Measurements from ENCODE around the gene PPP1R3D. TPM values are rescaled to one million over a fixed set of nuclear protein-coding genes. Genes with fewer than 3 reads are reported as not detected.

PPP1R3D gene
- polyA plus RNA-seq, 1 donor, result 8.2 TPM

DNA sequence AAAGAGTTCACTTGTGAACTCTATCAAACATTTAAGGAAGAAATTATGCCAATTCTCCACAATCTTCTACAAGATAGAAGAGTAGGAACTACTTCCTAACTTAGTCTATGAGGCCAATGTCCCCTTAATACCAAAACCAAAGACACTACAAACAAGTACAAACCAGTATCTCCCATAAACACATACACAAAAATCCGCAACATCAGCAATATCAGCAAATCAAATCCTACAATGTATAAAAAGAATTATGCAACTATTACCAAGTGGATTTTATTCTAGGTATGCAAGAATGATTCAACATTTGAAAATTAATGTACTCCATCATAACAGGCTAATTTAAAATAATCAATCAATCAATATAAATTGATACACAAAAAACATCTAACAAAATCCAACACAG, 52.1 kb downstream of the PPP1R3D start:
- Histone ChIP-seq H3K27me3 (ENCODE audit: control insufficient read depth, insufficient read depth, low read length) (no peaks in the 10 kb centered on the region), H3K4me1 (ENCODE audit: control insufficient read depth, insufficient read depth, low read length) (no peaks in the 10 kb centered on the region), H3K36me3 (ENCODE audit: control insufficient read depth, insufficient read depth, low read length) (no peaks in the 10 kb centered on the region), H3K4me3 (ENCODE audit: low read length) (no peak overlapping the region), H3K9me3 (ENCODE audit: control insufficient read depth, low read depth, low read length) (no peaks in the 10 kb centered on the region), H3K27ac (ENCODE audit: low read length) (no peak overlapping the region)
- no CpG with 5 or more reads among the region's 1 CpG for WGBS (ENCODE audit: insufficient coverage, low lambda C conversion rate)
- DNase-seq, result no peak

Other genes with a start within 250 kb of the PPP1R3D start
- gene SYCP2, start 6.7 kb downstream of the PPP1R3D start, polyA plus RNA-seq, result 4.2 TPM
- gene FAM217B, start 84 bp upstream of the PPP1R3D start, polyA plus RNA-seq, result 15.4 TPM
- 1.3 TPM for gene CDH26, start 18.1 kb upstream of the PPP1R3D start, polyA plus RNA-seq

Data from large intestine (tissue), 3 donors.